Hematopoietic multipotent progenitor cell (in vitro differentiated cells): ENCODE results near the gene WFDC8. TPM values are rescaled to one million over a fixed set of nuclear protein-coding genes. Genes with fewer than 3 reads are reported as not detected.

Source experiments
- small RNA-seq: library from RNA; depleted of rRNA; stranded (forward); fragments of <200 nt; gene quantifications from one replicate; pipeline ENCODE3, GENCODE V24; 2012
- total RNA-seq: library from RNA; depleted of rRNA; stranded (reverse); fragments of >200 nt; gene quantifications from one replicate; pipeline ENCODE4 v1.2.3, GENCODE V29; 2012

The WFDC8 gene
- total RNA-seq, 1 donor, result not detected

Small RNA genes within 50 kb of the gene (small RNA-seq; reads per million reads assigned to genes)
- gene AL031663.1, result not detected
- gene HSPD1P21, result not detected
- gene RNA5SP485, result not detected

Other genes with a start within 250 kb of the WFDC8 start
- gene SDC4, start 230.9 kb downstream of the WFDC8 start, total RNA-seq, result 4.0 TPM
- 31.2 TPM for gene SYS1, start 216.1 kb downstream of the WFDC8 start, total RNA-seq
- gene TP53TG5, start 201.0 kb downstream of the WFDC8 start, total RNA-seq, result not detected
- gene DBNDD2, start 171.0 kb downstream of the WFDC8 start, total RNA-seq, result 7.0 TPM
- 116 TPM for gene PIGT, start 163.1 kb downstream of the WFDC8 start, total RNA-seq
- gene WFDC2, start 109.5 kb downstream of the WFDC8 start, total RNA-seq, result not detected
- not detected for gene SPINT3, start 63.7 kb downstream of the WFDC8 start, total RNA-seq
- not detected for gene WFDC6, start 39.8 kb downstream of the WFDC8 start, total RNA-seq
- gene EPPIN, start 31.9 kb downstream of the WFDC8 start, total RNA-seq, result not detected
- gene WFDC10A, start 50.5 kb upstream of the WFDC8 start, total RNA-seq, result not detected
- gene WFDC9, start 52.0 kb upstream of the WFDC8 start, total RNA-seq, result not detected
- gene WFDC11, start 91.0 kb upstream of the WFDC8 start, total RNA-seq, result not detected
- gene WFDC13, start 122.8 kb upstream of the WFDC8 start, total RNA-seq, result not detected
- gene WFDC10B, start 125.7 kb upstream of the WFDC8 start, total RNA-seq, result not detected
- not detected for gene SPINT4, start 143.1 kb upstream of the WFDC8 start, total RNA-seq
- gene WFDC3, start 212.6 kb upstream of the WFDC8 start, total RNA-seq, result not detected
- 22.4 TPM for gene DNTTIP1, start 212.7 kb upstream of the WFDC8 start, total RNA-seq
- 3.8 TPM for gene UBE2C, start 233.4 kb upstream of the WFDC8 start, total RNA-seq
- 1.1 TPM for gene TNNC2, start 248.0 kb upstream of the WFDC8 start, total RNA-seq